Stimulated activated CD8-positive, alpha-beta memory T cell treated with anti-CD3 and anti-CD28 coated beads, Interleukin-7, amount 100 ng/mL, for 1 hour (primary cell): ENCODE results near the gene GGACT.
"Not testable (repeated sequence)": the region's sequence is repeated elsewhere in the genome, so short reads cannot be mapped to it uniquely, and the experiment has no call there.

Experiments used
- DNase-seq, 2 donors: peaks; one replicate each; pipeline ENCODE4 v3.0.0-alpha.2; 2020; ENCODE audit warnings: low read depth in 2 of 2

Gene GGACT

DNA sequence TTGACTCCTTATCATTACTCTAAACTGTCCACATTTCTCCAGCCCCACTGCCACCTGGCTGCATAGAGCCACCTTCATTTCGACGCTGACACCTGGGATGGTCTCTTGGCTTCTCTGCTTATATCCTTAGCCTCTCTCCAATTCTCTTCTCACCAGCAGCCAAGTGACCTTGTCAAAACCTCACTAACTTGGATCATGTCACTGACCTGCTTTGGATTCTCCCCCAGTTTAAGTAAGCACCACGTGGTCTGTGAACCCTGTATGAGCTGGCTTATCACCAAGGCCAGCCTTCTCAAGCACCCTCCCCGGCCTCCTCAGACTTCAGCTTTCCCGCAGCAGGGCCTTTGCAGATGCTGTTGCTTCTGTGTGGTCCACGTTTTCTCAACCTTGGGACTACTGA, 12.3 kb upstream of the GGACT start:
- DNase-seq: no peak

DNA sequence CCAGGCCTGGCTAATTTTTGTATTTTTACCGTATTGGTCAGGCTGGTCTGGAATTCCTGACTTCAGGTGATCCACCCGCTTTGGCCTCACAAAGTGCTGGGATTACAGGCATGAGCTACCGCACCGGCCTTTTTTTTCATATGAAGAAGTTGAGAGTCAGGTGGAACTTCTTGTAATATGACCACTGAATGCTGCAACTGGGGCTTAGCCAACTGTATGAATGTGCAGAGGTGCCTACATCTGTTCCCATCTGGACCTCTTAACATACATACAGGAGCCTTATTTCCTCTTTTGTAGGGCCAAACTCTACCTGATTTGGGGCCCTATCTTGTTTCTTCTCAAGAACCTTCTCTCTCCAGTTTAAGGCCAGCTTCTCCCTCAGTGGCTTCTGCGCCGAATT, 11.9 kb upstream of the GGACT start:
- DNase-seq: no peak

DNA sequence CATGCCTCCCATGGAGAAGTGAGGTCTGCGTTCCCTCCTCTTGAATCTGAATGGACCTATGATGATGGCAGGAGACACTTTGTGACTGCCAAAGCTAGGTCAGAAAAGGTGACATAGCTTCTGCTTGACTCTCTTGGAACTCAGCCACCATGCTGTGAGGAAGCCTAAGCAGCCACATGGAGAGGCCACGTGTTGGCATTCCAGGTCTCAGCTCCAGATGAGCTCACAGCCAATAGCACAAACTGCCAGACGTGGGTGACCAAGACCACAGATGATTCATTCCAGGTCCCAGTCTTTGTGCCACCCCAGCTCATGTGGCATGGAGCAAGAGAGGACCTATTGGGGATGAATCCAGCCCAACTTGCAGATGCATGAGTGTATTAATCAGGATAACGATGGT, 8.7 kb upstream of the GGACT start:
- DNase-seq: no peak

- no peak for DNase-seq
Measured at GRCh38 chr13:100596516-100596915, 7.9 kb upstream of the GGACT start.

DNA sequence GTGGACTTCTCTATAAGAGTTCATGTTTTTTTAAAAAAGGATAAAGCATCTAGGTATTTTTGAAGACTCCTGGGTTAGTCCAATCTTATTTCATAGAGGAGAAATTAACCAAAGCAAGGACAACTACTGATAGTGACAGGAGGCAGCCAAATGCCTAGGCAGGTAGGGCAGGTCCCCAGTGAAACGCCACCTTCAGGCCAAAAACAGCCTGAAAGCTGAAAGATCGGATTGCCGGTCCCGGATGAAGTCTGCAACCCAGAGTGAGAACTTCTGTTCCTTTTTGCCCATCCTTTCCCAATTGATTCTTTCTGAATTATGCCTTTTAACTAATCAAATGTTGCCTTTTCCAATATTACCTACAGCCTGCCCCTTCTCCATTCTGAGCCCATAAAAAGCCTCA, 6.1 kb upstream of the GGACT start:
- DNase-seq: no peak

- DNase-seq: no peak
Measured at GRCh38 chr13:100594255-100594654, 5.7 kb upstream of the GGACT start.

GRCh38 chr13:100589178-100589725, 663 bp upstream of the GGACT start:
- no peak for DNase-seq

DNA sequence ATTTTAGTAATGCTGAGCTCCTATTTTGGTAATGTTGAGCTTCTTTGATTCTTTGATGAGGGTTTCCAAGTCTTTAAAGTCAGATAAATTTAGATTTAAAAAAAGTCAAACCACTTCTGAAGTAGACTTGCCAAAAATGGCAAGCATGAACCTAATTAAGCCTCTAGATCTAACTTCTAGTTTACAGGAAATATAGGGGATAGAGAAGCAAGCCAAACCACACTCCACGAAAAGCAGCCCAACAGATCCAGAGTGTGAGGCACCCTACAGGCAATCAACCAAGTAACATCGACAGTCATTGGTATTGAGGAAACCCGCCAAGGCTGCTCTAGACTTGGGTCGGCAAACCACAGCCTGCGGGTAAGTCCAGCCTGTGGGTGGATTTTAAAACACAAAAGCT, 3.7 kb downstream of the GGACT start:
- DNase-seq: no peak

DNA sequence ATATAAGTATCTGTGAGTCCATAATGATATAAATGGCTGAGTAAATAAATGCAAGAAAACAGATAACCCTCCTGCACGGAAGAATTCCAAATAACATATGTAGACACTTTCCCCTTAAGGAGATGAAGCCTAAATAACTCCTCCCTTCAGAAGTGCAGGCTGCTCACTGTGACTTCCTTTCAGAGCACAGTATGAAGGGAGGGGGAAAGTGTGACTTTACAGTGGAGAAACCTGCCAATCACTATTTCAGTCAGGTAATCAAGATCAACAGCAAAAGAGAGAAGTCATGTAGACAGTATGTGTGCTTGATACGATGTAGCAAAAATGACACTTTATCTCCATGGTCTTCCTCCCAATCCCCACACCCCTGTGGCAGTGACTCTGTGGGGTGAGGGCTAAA, 7.1 kb downstream of the GGACT start:
- no peak for DNase-seq

DNA sequence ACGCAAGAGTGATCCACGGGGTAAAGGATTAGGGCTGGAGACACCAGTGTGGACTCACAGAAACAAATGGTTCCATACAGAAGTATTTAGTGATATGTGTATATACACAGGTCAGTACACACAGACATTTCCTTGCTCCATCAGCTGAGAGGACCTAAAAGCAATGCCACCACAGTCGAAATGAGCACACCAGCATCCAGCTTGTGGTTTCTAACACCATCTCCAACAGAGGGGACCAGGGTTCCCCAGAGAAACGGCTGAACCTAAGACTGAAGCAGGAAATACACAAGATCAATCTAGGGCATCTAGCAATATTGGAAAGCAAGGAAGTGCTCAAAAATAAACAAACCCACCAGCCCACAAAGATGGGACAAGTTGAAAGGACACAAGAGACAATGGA, 7.6 kb downstream of the GGACT start:
- DNase-seq: no peak

DNA sequence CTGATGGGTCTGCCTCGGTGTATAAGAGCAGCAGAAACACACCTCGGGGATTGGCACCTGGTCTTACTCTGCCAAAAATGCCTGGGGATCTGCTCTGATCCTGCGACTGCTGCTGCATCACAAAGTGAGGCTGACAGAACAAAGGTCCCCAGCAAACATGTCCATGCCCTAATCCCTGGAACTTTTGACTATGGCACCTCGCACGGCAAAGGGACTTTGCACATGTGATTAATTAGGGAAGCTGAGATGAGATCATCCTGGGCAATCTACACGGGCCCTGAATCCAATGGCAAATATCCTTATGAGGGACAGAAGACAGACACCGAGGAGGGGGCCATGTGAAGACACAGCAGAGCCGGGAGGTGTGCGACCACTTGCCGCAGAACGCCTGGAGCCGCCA, 8.5 kb downstream of the GGACT start:
- no peak for DNase-seq

- not testable (repeated sequence) for DNase-seq
Measured at GRCh38 chr13:100577239-100577638, 11.3 kb downstream of the GGACT start.

DNA sequence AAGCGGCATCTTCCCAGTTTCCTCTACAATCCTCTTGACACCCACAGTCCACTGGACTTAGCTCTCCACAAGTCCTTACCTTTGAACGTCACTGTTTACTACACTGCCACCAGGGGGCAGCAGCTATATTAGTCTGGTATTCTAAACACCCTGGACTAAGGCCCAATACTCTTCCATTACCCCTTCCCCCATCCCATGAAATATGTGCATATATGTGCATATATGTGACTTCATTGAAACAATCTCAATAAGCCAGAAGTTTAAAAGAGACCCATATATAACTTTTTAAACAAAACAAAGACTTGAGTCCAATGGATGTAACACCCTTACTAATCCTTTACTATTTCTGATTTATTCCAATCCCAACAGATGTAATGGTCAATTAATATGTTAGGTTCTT, 15.5 kb downstream of the GGACT start:
- peak; percentile 39 to 67 for DNase-seq

DNA sequence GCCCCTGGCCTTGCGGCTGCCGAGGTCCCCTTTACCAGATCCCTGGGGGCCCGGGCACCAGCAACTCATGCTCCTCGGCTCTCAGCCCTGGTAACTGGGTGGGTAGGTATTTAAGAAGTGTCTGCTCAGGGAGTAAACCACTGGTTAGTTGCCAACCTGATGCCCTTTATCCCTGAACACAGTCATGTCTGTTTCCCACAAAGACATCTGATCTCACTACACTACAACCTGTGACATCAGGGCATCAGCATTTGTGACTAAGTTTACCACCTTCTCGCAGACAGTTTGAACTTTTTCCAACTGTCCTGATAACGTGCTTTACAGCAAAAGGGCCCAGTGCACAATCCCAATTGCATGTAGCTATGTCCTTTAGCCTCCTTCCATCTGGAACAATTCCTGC, 22.0 kb downstream of the GGACT start:
- no peak for DNase-seq

DNA sequence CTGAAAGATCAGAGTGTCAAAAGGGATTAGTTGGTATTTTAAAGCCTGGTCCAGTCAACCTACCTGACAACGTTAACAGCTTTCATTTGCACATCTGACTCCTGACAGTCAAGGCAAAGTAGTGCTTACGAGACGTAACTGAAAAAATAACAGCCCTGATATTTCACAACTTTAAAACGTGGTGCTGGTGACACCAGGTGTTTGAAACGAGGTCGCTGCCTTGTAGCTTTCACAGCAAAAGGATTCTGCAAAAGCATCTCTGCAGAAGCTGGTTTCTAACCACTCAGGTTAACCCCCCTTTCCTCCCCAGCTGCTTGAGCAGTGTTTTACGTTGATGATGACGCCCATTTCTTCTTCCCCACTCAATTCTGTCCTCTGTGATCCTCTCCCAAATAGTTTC, 23.3 kb downstream of the GGACT start:
- DNase-seq: no peak

GRCh38 chr13:100564444-100565223, 24.0 kb downstream of the GGACT start:
- DNase-seq: no peak

DNA sequence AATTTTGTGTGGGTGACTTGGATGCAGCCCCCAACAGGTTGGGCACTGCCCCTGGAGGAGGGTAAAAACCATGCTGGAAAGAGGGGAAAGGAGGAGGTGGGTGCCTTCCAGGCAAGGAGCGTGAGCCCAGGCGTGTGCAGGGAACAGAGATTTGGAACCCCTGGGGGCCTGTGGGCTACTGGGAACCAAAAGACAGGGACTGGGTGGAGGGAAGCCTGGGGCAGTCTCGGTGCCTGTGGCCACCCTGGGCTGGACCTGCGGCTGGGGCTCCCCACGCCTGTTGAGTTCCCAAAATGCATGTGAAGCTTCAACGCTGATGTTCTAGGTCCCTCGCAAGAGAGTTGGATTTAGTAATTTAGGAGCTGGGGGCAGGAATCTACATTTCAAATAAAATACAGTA, 24.8 kb downstream of the GGACT start:
- DNase-seq: no peak

- DNase-seq: no peak
Measured at GRCh38 chr13:100561599-100562204, 26.9 kb downstream of the GGACT start.

DNA sequence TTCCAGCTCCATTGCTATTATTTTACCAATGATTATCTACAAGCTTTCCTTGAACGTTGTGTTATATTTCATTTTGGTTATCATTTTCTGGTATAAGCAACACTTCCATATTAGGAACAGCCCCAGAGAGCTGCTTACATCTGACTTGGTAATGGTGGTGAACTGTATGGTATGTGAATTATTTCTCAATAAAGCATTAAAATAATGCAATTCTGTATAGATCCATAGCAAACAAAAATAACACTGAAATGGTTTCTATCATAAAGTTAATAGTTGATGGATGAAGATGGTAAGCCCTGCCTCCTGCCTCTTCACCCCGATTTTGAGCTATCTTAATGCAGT, 27.5 kb downstream of the GGACT start:
- DNase-seq: no peak

DNA sequence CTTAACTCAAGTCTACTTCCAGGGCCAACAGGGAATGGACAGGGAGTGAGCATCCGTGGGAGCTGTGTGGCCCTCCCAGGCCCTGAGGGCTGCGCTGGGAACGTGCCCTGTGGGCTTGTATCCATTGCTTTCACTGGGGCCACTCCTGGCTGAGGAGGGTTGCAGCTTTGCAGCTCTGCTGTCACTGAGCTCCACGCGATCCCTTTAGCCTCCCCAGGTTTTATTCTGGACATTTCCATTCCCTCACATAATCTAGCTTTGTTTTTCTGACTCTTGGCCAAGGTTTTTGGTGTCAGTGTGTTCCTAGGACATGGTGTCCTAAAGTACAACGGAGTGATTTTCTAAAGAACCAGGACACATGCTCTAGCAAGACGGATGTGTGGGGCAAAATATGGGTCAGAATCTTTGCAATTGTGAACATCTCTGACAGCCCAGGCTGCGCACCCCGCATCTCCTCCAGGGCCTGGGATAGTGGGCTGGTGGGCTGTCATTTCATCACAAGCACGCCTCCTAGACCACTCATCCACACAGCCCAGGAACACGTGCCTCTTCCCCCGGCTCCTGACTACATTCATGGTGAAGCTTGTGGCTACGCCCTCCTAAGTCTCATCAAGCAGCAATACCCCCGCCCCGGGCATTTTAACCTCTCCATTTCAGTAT, 28.0 kb downstream of the GGACT start:
- no peak for DNase-seq

- DNase-seq: no peak
Measured at GRCh38 chr13:100559886-100560285, 28.7 kb downstream of the GGACT start.

DNA sequence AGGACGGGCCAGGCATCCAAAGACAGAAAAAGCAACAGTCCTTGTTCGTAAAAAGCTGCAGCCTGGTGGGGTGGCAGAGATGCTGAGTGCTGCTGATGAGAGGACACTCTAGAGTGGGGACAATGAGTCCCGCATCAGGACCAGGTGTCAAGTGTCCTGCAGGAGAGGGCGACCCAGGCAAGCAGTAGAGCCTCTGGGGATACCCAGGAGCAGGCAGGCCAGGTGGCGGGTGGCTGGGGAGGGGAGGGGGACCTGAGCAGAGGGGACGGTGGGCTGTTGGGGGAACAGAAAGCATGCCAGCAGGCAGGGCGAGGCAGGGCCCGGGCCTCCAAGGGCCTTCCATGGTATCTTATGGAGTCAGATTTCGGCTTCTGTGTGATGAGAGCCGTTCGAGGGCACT, 35.8 kb downstream of the GGACT start:
- no peak for DNase-seq

DNA sequence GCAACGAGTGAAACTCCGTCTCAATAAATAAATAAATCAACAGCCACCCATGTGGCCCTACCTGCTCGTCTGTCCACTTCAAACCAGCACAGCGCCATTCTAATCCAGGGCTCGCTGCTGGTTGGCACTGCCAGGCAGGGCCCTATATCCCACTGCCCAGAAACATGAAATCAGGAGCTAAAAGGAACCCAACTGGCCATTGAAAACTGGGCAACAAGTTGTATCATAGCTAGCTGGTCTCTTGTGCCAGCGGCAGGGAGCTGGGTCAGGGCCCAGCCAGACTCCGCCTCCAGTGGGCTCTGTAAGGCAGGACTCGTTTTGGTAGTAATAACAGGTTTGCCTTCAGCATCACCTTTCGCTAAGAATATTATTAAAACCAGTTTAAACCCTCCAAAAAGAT, 39.3 kb downstream of the GGACT start:
- no peak for DNase-seq
